Endodermal cell (in vitro differentiated cells): ENCODE data around the gene RCOR3. TPM values are rescaled to one million over a fixed set of nuclear protein-coding genes. Genes with fewer than 3 reads are reported as not detected.
A peak's percentile ranks its signal among the peaks of the same experiment; 100 is the strongest.
"Not testable (repeated sequence)": the region's sequence is repeated elsewhere in the genome, so short reads cannot be mapped to it uniquely, and the experiment has no call there.

Source experiments
- DNase-seq: peaks from one replicate; pipeline ENCODE4 v3.0.0-alpha.2; 2017
- H3K27ac ChIP-seq: 2 replicates; pipeline ENCODE4 v1.5.1; 2013; ENCODE audit warnings: mild to moderate bottlenecking, low read depth, low read length, moderate library complexity
- H3K27me3 ChIP-seq: 2 replicates; pipeline ENCODE4 v1.6.1; 2013; ENCODE audit warnings: mild to moderate bottlenecking, low read length, moderate library complexity; ENCODE audit not compliant: insufficient read depth, control insufficient read depth, poor library complexity, severe bottlenecking
- H3K36me3 ChIP-seq: 2 replicates; pipeline ENCODE4 v1.7.0; 2013; ENCODE audit warnings: mild to moderate bottlenecking, low read length, moderate library complexity; ENCODE audit not compliant: control insufficient read depth, insufficient read depth
- H3K4me1 ChIP-seq: one replicate; pipeline ENCODE4 v1.7.0; 2013; ENCODE audit warnings: low read length; ENCODE audit not compliant: control insufficient read depth, insufficient read depth
- H3K4me3 ChIP-seq: 2 replicates; pipeline ENCODE4 v1.5.1; 2013; ENCODE audit warnings: mild to moderate bottlenecking, low read length, moderate library complexity
- H3K9ac ChIP-seq: 2 replicates; pipeline ENCODE4 v1.6.1; 2013; ENCODE audit warnings: mild to moderate bottlenecking, low read length, moderate library complexity; ENCODE audit not compliant: poor library complexity, severe bottlenecking; ENCODE audit errors: extremely low read depth
- H3K9me3 ChIP-seq: 2 replicates; pipeline ENCODE4 v1.6.1; 2013; ENCODE audit warnings: mild to moderate bottlenecking, low read length, moderate library complexity; ENCODE audit not compliant: control insufficient read depth
- H3K27ac Mint-ChIP-seq: 2 replicates; pipeline ENCODE4 v1.8.0; 2020; ENCODE audit warnings: mixed read lengths
- H3K27me3 Mint-ChIP-seq: 2 replicates; pipeline ENCODE4 v1.8.0; 2021; ENCODE audit warnings: mild to moderate bottlenecking, mixed read lengths; ENCODE audit not compliant: insufficient read depth
- H3K36me3 Mint-ChIP-seq: 2 replicates; pipeline ENCODE4 v1.8.0; 2020; ENCODE audit warnings: low read depth, mixed read lengths
- H3K4me1 Mint-ChIP-seq: 2 replicates; pipeline ENCODE4 v1.8.0; 2020; ENCODE audit warnings: mixed read lengths
- H3K4me3 Mint-ChIP-seq: 2 replicates; pipeline ENCODE4 v1.8.0; 2020; ENCODE audit warnings: mild to moderate bottlenecking, moderate library complexity, mixed read lengths
- H3K9me3 Mint-ChIP-seq: 2 replicates; pipeline ENCODE4 v1.8.0; 2020; ENCODE audit warnings: mild to moderate bottlenecking, mixed read lengths
- WGBS, 2 experiments: methylation state at CpG; one replicate each; pipeline versions ENCODE4 v1.1.5 to v1.1.7; 2013; ENCODE audit warnings: missing lambda C conversion rate in 2 of 2, mixed read lengths in 1 of 2; ENCODE audit not compliant: insufficient coverage in 1 of 2, insufficient read length in 1 of 2; 5-methylcytosine and 5-hydroxymethylcytosine counted together
- total RNA-seq, 2 donors: library from RNA; stranded (reverse); fragmentation: NEBNext Ultra II Directional in 1 of 2; extraction: Animal tissue kit (Norgen Biotek cat#: 25700) in 1 of 2; gene quantifications; 2 replicates in 1 of 2; 3 replicates in 1 of 2; pipeline ENCODE4 v1.2.1, GENCODE V29; 2021
- TF ChIP-seq, protein P1 (sequence below): fragments of 200-600 bp; sonication (generic); conservative IDR thresholded peaks from 2 replicates; pipeline ENCODE4 v1.5.0; 2021; ENCODE audit warnings: antibody characterized with exemption, mild to moderate bottlenecking

The RCOR3 gene
- total RNA-seq, 2 donors from 2014 or later = 133 to 134 TPM

DNA sequence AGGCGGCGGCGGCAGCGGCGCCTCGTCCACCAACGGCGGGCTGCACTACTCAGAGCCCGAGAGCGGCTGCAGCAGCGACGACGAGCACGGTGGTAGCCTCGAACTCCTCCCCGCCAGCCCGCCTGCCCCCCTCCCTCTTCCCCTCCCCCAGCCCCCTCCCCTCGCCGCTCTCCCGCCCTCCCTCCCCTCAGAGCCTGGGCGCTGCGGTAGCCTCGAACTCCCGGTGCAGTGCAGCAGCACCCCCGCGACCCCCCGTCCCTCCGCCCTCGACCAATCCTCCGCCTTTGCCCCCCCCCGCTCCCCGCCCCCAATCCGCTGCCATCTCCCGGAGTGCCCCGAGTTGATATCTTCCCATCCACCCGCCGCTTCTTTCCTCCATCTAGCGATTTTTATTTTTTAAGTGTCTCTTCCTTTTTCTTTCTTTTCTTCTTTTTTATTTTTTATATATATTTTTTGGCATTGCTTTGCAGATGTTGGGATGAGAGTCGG, 516 bp downstream of the RCOR3 start:
- H3K27me3 ChIP-seq = no peaks in the 10 kb centered on the region
- no peak for DNase-seq
- 0% methylated on average over 28 of the region's 39 CpGs; no CpG with 5 or more reads in 1 of the 2 experiments for WGBS, 2 experiments
- H3K9ac ChIP-seq = peak overlapping the region; percentile 83
- H3K9me3 ChIP-seq = no peaks in the 10 kb centered on the region
- peak overlapping the region; percentile 92 for H3K27ac ChIP-seq
- peaks cover 29% of the 10 kb centered on the region for H3K36me3 Mint-ChIP-seq
- peak overlapping the region; percentile 88 for H3K27ac Mint-ChIP-seq
- no peaks in the 10 kb centered on the region for H3K9me3 Mint-ChIP-seq
- H3K4me3 Mint-ChIP-seq = peak overlapping the region; percentile 85
- H3K4me1 Mint-ChIP-seq = peaks cover 23% of the 10 kb centered on the region
- TF ChIP-seq, protein P1, sequence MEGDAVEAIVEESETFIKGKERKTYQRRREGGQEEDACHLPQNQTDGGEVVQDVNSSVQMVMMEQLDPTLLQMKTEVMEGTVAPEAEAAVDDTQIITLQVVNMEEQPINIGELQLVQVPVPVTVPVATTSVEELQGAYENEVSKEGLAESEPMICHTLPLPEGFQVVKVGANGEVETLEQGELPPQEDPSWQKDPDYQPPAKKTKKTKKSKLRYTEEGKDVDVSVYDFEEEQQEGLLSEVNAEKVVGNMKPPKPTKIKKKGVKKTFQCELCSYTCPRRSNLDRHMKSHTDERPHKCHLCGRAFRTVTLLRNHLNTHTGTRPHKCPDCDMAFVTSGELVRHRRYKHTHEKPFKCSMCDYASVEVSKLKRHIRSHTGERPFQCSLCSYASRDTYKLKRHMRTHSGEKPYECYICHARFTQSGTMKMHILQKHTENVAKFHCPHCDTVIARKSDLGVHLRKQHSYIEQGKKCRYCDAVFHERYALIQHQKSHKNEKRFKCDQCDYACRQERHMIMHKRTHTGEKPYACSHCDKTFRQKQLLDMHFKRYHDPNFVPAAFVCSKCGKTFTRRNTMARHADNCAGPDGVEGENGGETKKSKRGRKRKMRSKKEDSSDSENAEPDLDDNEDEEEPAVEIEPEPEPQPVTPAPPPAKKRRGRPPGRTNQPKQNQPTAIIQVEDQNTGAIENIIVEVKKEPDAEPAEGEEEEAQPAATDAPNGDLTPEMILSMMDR = no peak
- peak overlapping the region; percentile 95 for H3K4me3 ChIP-seq
- peaks cover 6% of the 10 kb centered on the region for H3K4me1 ChIP-seq
- no peaks in the 10 kb centered on the region for H3K27me3 Mint-ChIP-seq
- H3K36me3 ChIP-seq = peaks cover 27% of the 10 kb centered on the region

DNA sequence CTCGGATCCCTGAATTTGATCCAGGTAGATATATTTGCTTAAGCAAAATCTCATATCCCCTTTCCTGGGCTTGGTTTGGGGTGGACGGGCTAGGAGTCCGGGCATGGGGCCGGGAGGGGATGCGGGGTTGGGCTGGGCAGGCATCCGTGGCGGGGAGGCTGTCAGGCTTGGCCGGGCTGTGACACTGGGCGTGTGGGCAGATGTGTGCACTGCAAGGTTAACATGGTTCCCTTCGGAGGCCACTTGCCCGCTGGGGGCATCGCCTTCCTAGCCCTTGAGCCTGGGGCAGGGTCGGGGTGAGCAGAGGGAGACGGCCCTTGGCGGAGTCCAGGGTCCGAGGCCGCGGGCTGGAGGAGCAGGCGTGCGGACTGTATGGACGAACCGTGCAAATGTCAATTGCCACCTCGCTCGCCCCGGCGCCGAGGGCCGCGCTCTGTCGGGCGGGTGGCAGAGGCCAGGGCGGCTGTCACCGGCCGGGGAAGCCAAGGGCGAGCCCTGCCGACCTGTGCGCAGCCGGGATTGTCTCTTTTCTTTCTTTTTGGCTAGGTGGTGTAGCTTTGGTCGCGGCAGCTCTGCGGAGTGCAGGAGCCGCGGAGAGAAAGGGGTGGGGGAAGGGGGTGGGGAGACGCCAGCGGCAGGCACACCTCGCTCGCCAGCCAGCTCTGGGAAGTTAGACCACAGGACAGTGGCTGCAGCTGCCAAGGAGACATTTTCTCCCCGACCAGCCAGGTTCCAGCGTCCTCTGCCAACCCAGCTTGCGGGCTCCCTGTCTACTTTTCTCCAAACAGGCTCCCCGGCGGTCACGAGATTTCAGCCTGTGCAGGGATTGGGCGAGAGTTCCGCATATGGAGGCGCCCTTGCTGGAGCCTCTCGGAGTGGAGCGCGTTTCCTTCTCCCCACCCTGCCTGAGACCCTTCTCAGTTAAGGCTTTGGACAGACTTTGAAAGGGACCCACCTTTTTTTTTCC, 1.3 kb downstream of the RCOR3 start:
- 0% methylated on average over 24 to 59 of the region's 59 CpGs for WGBS, 2 experiments
- peak overlapping the region; percentile 82 for H3K27ac Mint-ChIP-seq
- Histone ChIP-seq H3K27me3 (no peaks in the 10 kb centered on the region), H3K4me3 (peak overlapping the region; percentile 95), H3K9ac (peak overlapping the region; percentile 83), H3K36me3 (peaks cover 34% of the 10 kb centered on the region), H3K27ac (peak overlapping the region; percentile 83), H3K4me1 (peaks cover 7% of the 10 kb centered on the region), H3K9me3 (no peaks in the 10 kb centered on the region)
- no peaks in the 10 kb centered on the region for H3K9me3 Mint-ChIP-seq
- H3K4me3 Mint-ChIP-seq = peak overlapping the region; percentile 85
- TF ChIP-seq, protein P1 = no peak
- H3K4me1 Mint-ChIP-seq = peaks cover 20% of the 10 kb centered on the region
- peaks cover 31% of the 10 kb centered on the region for H3K36me3 Mint-ChIP-seq
- peak; percentile 94 for DNase-seq
- H3K27me3 Mint-ChIP-seq = no peaks in the 10 kb centered on the region

DNA sequence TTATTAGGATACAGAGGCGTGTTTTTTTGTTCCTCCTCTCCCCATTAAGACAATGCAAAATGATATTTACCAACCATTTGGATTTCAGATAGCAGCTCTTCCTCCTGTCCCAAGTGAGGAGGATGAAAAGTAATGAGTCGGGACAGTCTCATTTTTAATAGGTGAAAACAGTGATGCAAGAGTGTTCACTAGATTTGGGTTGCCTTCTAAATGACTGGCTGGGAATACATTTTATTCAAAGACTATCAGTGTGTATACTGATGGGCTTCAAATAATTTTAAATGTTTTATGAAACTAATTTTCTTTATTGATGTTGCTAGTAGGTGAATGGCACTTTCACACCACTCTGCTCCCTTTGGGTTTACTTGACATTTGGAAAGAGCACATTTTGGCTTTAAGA, 2.1 kb downstream of the RCOR3 start:
- peaks cover 23% of the 10 kb centered on the region for H3K4me1 Mint-ChIP-seq
- Histone ChIP-seq H3K27ac (no peak overlapping the region), H3K4me3 (peak overlapping the region; percentile 95), H3K9ac (peak overlapping the region; percentile 83), H3K4me1 (peaks cover 7% of the 10 kb centered on the region), H3K27me3 (no peaks in the 10 kb centered on the region), H3K9me3 (no peaks in the 10 kb centered on the region), H3K36me3 (peaks cover 38% of the 10 kb centered on the region)
- no peak for DNase-seq
- H3K27ac Mint-ChIP-seq = peak overlapping the region; percentile 36
- H3K36me3 Mint-ChIP-seq = peaks cover 35% of the 10 kb centered on the region
- no peaks in the 10 kb centered on the region for H3K9me3 Mint-ChIP-seq
- peak overlapping the region; percentile 85 for H3K4me3 Mint-ChIP-seq
- no peaks in the 10 kb centered on the region for H3K27me3 Mint-ChIP-seq
- TF ChIP-seq, protein P1 = no peak
- 68 to 83% methylated on average over 1 to 2 of the region's 2 CpGs for WGBS, 2 experiments

DNA sequence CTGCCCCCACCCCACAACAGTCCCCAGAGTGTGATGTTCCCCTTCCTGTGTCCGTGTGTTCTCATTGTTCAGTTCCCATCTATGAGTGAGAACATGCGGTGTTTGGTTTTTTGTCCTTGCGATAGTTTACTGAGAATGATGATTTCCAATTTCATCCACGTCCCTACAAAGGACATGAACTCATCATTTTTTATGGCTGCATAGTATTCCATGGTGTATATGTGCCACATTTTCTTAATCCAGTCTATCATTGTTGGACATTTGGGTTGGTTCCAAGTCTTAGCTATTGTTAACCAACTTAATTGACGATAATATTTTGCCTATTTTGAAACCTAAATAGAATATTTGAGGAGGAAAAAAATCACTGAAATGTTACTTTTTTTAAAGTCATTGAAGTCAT, 3.9 kb downstream of the RCOR3 start:
- not testable (repeated sequence) for H3K9me3 ChIP-seq, H3K4me1 ChIP-seq, H3K9me3 Mint-ChIP-seq, H3K9ac ChIP-seq, H3K4me3 Mint-ChIP-seq, H3K27me3 ChIP-seq, H3K27ac ChIP-seq, DNase-seq, H3K27ac Mint-ChIP-seq, H3K27me3 Mint-ChIP-seq
- Histone ChIP-seq H3K4me3 (peak overlapping the region; percentile 77), H3K36me3 (peaks cover 56% of the 10 kb centered on the region)
- peaks cover 50% of the 10 kb centered on the region for H3K36me3 Mint-ChIP-seq
- WGBS, 2 experiments = 91% methylated on average over 1 of the region's 5 CpGs; no CpG with 5 or more reads in 1 of the 2 experiments
- peaks cover 15% of the 10 kb centered on the region for H3K4me1 Mint-ChIP-seq
